GM15510 (cell line): ENCODE results near the gene LAD1.

Source experiments
- POLR2A ChIP-seq: IDR thresholded peaks from 3 replicates; pipeline ENCODE4 v1.6.1; 2011; ENCODE audit warnings: borderline replicate concordance; ENCODE audit not compliant: insufficient read length; ENCODE audit errors: extremely low read depth

The LAD1 gene

DNA sequence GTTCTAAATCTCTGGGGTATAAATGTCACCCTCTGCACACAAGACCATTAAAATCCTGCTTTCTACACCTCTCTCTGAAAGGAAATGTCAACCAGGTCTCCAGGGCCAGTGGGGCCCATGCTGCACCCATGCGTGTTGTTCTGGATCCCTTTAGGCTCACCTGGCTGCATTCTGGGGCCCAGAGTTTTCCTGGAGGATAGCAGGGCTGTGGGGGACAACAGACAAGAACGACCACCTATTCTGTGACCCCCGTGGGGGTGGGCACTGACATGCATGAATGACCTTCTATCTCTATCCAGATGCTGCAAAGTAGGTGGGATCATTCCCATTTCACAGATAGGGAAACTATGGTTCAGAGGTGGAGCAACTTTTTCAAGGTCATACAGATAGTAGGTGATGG lies 63.2 kb downstream of the LAD1 start:
- TF ChIP-seq POLR2A: no peak

DNA sequence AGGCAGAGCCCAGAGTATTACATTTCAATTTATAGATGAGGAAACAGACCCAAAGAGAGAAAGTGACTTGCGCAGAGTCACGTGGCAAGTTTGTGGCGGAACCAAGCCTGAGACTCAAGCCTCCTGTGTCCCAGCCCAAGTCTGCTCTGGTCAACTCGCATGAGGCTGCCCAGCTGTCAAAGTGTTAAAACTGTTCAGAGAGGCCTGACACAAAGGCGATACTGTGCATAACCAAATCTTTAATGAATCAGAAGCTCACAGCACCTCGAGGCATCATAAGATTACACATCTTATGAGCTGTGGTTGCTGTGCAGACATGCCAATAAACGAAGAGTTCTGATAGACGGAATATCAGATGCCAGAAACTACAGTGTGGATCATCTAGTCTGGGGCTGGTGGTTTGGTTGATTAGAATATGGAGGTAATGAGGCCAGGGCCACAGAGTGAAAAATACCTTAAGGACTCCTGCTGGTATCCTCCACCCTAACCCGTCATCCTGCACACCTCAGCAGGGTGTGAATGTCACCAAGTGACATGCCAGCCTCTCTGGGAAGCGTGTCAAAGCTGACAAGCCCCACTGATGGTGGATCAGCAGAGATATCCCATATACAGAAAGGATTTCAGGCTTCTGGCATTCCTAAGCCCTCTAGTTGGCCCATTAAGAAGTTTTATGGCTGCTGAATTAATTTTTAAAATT lies 63.8 kb downstream of the LAD1 start:
- no peak for TF ChIP-seq POLR2A

DNA sequence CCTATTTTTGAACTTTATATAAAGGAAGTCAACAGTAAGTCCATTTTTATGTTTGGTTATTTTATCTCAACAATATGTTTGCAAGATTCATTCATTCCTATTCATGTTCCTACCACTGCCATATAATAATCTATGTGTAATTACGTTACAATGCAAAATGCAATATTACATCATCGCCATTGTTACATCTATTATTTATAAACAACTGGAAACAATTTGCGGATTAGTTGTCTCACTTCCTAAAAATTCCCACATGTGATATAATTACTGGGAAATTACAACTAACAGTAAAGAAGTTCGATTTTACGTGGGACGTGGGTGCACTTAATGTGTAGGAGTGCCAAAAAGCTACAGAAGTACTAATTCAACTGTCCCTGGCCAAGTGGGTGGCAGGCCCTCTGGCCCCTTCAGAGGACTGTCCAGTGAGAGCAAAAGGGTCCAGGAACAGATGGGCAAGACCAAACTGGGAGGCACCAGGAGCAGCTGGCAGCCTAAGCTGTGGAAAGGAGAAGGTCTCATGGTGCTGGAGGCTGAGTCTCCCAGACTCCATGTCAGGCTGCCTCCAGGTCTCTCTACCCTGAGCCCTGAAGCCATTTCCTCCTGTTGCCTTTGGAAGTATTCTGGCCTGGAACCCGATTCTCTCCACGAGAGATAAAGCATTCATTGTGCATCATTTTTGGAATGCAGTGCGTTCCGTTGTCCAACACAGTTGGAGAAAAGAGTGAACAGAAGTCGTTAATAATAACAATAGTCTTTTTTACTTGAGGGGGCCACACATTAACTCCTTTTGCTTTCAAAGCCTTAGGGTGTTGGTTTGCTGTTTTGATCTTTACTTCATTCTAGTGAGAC lies 64.6 kb downstream of the LAD1 start:
- TF ChIP-seq POLR2A: no peak

GRCh38 chr1:201332616-201333335 lies 66.3 kb downstream of the LAD1 start:
- no peak for TF ChIP-seq POLR2A

DNA sequence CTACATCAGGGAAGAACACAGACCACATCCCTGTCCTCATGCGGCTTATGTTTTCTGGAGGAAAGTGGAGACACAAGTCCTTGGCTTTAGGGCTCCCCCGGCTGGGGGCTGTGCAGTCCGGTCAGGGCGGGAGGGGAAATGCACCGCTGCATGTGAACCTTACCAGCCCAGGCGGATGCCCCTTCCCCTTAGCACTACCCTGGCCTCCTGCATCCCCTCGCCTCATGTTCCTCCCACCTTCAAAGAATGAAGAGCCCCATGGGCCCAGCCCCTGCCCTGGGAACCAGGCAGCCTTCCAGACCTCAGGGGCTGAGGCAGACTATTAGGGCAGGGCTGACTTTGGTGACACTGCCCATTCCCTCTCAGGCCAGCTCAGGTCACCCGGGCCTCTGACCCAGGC lies 67.1 kb downstream of the LAD1 start:
- TF ChIP-seq POLR2A: no peak

GRCh38 chr1:201331166-201331565 lies 68.0 kb downstream of the LAD1 start:
- TF ChIP-seq POLR2A: no peak
